Calu3 (cell line): ENCODE results near the gene SIRPD. TPM values are rescaled to one million over a fixed set of nuclear protein-coding genes. Genes with fewer than 3 reads are reported as not detected.

ENCODE experiments used
- BruUV-seq: library from RNA; stranded (reverse); fragments of 400-500 nt; replicated peaks from 2 replicates; lab custom pipeline; 2021; lab: Mats Ljungman, UMichigan
- CTCF ChIA-PET: fragments of 300-600 bp; sonication (Branson Sonifier 250); formaldehyde crosslinking; loops from one replicate; lab custom pipeline; 2022; ENCODE audit warnings: antibody characterized with exemption; lab: Charles Lee
- DNase-seq: peaks from one replicate; pipeline ENCODE4 v3.0.0; 2022
- H3K27ac Mint-ChIP-seq: one replicate; pipeline ENCODE4 v1.8.0; 2022; ENCODE audit warnings: mixed read lengths; ENCODE audit not compliant: unreplicated experiment
- H3K27me3 Mint-ChIP-seq: one replicate; pipeline ENCODE4 v1.8.0; 2022; ENCODE audit warnings: mixed read lengths; ENCODE audit not compliant: unreplicated experiment
- H3K36me3 Mint-ChIP-seq: one replicate; pipeline ENCODE4 v1.8.0; 2022; ENCODE audit warnings: mild to moderate bottlenecking, moderate library complexity, mixed read lengths; ENCODE audit not compliant: insufficient read depth, unreplicated experiment
- H3K4me1 Mint-ChIP-seq: one replicate; pipeline ENCODE4 v1.8.0; 2022; ENCODE audit warnings: mild to moderate bottlenecking, low read depth, mixed read lengths; ENCODE audit not compliant: unreplicated experiment
- H3K4me3 Mint-ChIP-seq: one replicate; pipeline ENCODE4 v1.8.0; 2022; ENCODE audit warnings: mild to moderate bottlenecking, low read depth, moderate library complexity, mixed read lengths; ENCODE audit not compliant: unreplicated experiment
- H3K9me3 Mint-ChIP-seq: one replicate; pipeline ENCODE4 v1.8.0; 2022; ENCODE audit warnings: low read depth, mixed read lengths; ENCODE audit not compliant: unreplicated experiment
- intact Hi-C: fragments of 100-400 bp; cut with micrococcal nuclease; formaldehyde crosslinking; loops from one replicate; pipeline ENCODE4 v1.10.0; 2022; ENCODE audit not compliant: unreplicated experiment
- total RNA-seq: library from RNA; stranded (reverse); gene quantifications from 2 replicates; pipeline ENCODE4 v1.2.3, GENCODE V29; 2022
- TF ChIP-seq, protein P1 (sequence below): fragments of 200-600 bp; IDR thresholded peaks from one replicate; pipeline ENCODE4 v1.8.0; 2022; ENCODE audit warnings: antibody characterized with exemption; ENCODE audit not compliant: unreplicated experiment

SIRPD gene
- total RNA-seq, 1 experiment from 2014 or later: not detected

- DNase-seq: no peak
- Mint-ChIP-seq H3K4me3 (no peak within 1 kb of the TSS), H3K4me1 (peaks cover 20% of the 10 kb centered on the region), H3K9me3 (no peaks in the 10 kb centered on the region), H3K27ac (peak within 1 kb of the TSS; percentile 68), H3K27me3 (no peaks in the 10 kb centered on the region), H3K36me3 (no peaks in the 10 kb centered on the region)
- CTCF ChIA-PET: interaction anchor here (1.2 to 1.4 kb wide), 2 partner anchors 12 to 21 kb away, joined by 3 to 4 read pairs; no protein-coding TSS in a partner anchor
- intact Hi-C loops: no loop called here
- TF ChIP-seq, protein P1, sequence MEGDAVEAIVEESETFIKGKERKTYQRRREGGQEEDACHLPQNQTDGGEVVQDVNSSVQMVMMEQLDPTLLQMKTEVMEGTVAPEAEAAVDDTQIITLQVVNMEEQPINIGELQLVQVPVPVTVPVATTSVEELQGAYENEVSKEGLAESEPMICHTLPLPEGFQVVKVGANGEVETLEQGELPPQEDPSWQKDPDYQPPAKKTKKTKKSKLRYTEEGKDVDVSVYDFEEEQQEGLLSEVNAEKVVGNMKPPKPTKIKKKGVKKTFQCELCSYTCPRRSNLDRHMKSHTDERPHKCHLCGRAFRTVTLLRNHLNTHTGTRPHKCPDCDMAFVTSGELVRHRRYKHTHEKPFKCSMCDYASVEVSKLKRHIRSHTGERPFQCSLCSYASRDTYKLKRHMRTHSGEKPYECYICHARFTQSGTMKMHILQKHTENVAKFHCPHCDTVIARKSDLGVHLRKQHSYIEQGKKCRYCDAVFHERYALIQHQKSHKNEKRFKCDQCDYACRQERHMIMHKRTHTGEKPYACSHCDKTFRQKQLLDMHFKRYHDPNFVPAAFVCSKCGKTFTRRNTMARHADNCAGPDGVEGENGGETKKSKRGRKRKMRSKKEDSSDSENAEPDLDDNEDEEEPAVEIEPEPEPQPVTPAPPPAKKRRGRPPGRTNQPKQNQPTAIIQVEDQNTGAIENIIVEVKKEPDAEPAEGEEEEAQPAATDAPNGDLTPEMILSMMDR: no peak
- BruUV-seq: no TSS peak
Observed at GRCh38 chr20:1491281-1491840, 66.1 kb downstream of the SIRPD start, which contains the start of gene SIRPB2. Gene SIRPB2 (minus strand): TSS chr20:1491420. CDS start chr20:1491359, 61 bp downstream.

GRCh38 chr20:1490643-1491195 lies 66.8 kb downstream of the SIRPD start:
- Mint-ChIP-seq H3K27me3 (no peaks in the 10 kb centered on the region), H3K36me3 (no peaks in the 10 kb centered on the region), H3K4me3 (no peak overlapping the region), H3K9me3 (no peaks in the 10 kb centered on the region), H3K27ac (no peak overlapping the region), H3K4me1 (peaks cover 23% of the 10 kb centered on the region)
- no peak for DNase-seq
- TF ChIP-seq, protein P1: no peak
- intact Hi-C loops: no loop called here
- no TSS peak for BruUV-seq
- CTCF ChIA-PET: interaction anchor here (1.1 to 2.2 kb wide), 3 partner anchors 13 to 22 kb away, joined by 3 to 14 read pairs (median 4); no protein-coding TSS in a partner anchor

DNA sequence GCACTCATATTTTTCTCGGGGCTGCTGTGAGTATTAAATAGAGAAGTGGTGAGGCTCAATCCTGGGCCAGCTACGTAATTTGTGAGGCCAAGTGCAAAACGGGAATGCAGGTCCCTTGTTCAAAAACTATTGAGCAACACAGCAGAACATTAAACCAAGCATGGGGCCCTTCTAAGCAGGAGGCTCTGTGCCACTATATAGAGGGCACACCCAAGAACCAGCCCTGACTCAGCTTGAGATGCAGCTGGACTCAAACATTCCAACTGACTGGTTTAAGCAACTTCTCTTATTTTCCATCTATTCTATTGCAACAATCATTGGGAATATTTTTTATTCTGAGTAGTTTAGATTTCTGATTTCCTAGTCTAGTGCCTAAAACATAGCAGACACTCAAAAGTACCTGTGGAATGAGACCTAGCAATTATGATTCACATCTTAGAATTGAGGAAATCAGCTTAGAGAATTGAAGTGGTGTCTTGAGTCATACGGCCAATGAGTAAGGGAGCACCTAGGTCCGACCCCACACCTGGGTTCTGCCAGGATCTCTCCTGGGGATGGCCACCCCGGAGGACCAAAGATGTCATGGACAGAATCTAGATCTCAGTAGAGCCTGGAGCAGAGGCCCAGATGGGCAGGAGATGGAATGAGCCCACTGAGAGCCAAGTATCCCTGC lies 67.6 kb downstream of the SIRPD start:
- Mint-ChIP-seq H3K9me3 (no peaks in the 10 kb centered on the region), H3K4me1 (peaks cover 31% of the 10 kb centered on the region), H3K27me3 (no peaks in the 10 kb centered on the region), H3K36me3 (no peaks in the 10 kb centered on the region), H3K4me3 (no peak overlapping the region), H3K27ac (peak overlapping the region; percentile 68)
- peak; percentile 41 for DNase-seq
- no TSS peak for BruUV-seq
- intact Hi-C loops: no loop called here
- TF ChIP-seq, protein P1: no peak
- CTCF ChIA-PET: interaction anchor here (0.9 to 2.2 kb wide), 5 partner anchors 10 to 28 kb away, joined by 3 to 14 read pairs (median 4); no protein-coding TSS in a partner anchor

DNA sequence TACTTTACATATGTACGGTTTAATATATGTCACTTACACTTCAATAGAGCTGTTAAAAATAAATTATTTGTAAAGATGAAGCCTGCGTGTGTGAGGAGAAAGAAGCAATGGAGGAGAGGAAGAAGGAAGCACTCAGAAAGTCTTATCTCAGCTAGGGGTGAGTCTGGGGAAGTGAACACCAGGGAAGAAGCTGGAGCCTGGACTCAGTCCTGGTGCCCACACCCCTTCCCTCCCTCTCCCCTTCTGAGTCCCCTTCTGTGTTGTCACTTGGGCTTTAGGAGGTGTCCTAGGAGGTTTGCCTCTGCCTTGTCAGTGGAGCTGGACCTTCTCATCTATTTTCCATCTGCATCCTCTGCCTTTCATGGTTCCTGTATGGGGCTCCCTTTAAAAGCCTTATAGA lies 68.2 kb downstream of the SIRPD start:
- intact Hi-C loops: no loop called here
- Mint-ChIP-seq H3K36me3 (no peaks in the 10 kb centered on the region), H3K4me1 (peaks cover 37% of the 10 kb centered on the region)

More for the DNA sequence above, 68.2 kb downstream of the SIRPD start:
- Mint-ChIP-seq H3K27me3 (no peaks in the 10 kb centered on the region), H3K4me3 (no peak overlapping the region), H3K27ac (peak overlapping the region; percentile 68), H3K9me3 (no peaks in the 10 kb centered on the region)
- CTCF ChIA-PET: interaction anchor here (0.9 to 2.2 kb wide), 4 partner anchors 11 to 28 kb away, joined by 3 to 14 read pairs (median 4); no protein-coding TSS in a partner anchor
- BruUV-seq: no TSS peak
- no peak for DNase-seq
- TF ChIP-seq, protein P1: no peak
